ENCODE measurements around the gene SORBS2. TPM values are rescaled to one million over a fixed set of nuclear protein-coding genes. Genes with fewer than 3 reads are reported as not detected.

SORBS2 gene
- total RNA-seq, 1 donor from 2014 or later: 94.2 TPM

DNA sequence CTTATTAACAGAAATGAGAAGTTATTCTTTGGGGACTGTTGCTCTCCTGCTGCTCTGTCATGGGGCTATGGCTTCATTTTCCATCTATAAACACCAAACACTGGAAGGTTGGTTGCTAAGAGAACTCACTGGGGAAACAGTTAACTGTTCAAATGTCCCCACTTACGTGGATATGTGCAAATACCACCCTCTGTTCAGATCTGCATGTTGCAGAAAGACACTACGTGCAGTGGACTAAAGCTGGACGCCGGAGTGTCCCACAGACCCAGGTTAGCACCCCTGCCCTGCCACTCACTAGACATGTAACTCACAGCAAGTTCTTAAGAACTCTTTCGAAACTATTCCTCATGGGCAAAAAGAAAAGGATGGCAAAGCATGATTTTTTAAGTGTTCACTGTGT, 62.1 kb downstream of the SORBS2 start:
- DNase-seq (ENCODE audit: low spot score, unreplicated experiment): no peak
- H3K36me3 Mint-ChIP-seq (ENCODE audit: insufficient read depth): peaks cover 12% of the 10 kb centered on the region
- H3K27me3 Mint-ChIP-seq: no peaks in the 10 kb centered on the region
- peaks cover 3% of the 10 kb centered on the region for H3K9me3 Mint-ChIP-seq (ENCODE audit: low read depth)
- TF ChIP-seq, protein P1, sequence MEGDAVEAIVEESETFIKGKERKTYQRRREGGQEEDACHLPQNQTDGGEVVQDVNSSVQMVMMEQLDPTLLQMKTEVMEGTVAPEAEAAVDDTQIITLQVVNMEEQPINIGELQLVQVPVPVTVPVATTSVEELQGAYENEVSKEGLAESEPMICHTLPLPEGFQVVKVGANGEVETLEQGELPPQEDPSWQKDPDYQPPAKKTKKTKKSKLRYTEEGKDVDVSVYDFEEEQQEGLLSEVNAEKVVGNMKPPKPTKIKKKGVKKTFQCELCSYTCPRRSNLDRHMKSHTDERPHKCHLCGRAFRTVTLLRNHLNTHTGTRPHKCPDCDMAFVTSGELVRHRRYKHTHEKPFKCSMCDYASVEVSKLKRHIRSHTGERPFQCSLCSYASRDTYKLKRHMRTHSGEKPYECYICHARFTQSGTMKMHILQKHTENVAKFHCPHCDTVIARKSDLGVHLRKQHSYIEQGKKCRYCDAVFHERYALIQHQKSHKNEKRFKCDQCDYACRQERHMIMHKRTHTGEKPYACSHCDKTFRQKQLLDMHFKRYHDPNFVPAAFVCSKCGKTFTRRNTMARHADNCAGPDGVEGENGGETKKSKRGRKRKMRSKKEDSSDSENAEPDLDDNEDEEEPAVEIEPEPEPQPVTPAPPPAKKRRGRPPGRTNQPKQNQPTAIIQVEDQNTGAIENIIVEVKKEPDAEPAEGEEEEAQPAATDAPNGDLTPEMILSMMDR (IDR thresholded peaks at IDR 0.05; ENCODE audit: unreplicated experiment): no peak
- H3K4me1 Mint-ChIP-seq (ENCODE audit: low read depth): peaks cover 9% of the 10 kb centered on the region
- no peak overlapping the region for H3K4me3 Mint-ChIP-seq (ENCODE audit: low read depth)
- H3K27ac Mint-ChIP-seq: no peak overlapping the region

DNA sequence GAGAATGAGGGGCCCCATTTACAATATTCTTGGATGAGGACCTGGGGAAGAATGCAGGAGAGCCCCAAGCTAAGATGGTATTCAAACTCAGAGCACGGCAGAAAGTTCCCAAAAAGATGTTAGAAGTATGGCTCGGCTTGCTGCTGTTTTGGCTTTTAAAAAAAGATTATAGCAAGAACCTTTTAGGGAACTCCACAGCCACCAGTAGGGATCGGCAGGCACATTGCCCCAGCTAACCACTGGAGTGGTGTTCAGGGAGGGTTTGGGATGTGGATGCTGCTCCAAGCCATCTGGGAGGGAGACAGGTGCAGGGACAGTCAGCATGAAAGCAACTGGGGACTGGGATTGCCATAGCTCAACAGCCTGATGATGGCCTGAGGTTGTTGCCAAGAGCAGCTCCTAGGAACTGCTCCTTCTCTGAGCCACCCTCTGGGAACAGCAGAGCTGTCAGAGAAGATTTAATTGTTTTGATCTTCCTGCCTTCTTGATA, 63.0 kb downstream of the SORBS2 start:
- H3K36me3 Mint-ChIP-seq (ENCODE audit: insufficient read depth): peaks cover 11% of the 10 kb centered on the region
- H3K9me3 Mint-ChIP-seq (ENCODE audit: low read depth): peaks cover 2% of the 10 kb centered on the region
- TF ChIP-seq, protein P1 (IDR thresholded peaks at IDR 0.05; ENCODE audit: unreplicated experiment): no peak

DNA sequence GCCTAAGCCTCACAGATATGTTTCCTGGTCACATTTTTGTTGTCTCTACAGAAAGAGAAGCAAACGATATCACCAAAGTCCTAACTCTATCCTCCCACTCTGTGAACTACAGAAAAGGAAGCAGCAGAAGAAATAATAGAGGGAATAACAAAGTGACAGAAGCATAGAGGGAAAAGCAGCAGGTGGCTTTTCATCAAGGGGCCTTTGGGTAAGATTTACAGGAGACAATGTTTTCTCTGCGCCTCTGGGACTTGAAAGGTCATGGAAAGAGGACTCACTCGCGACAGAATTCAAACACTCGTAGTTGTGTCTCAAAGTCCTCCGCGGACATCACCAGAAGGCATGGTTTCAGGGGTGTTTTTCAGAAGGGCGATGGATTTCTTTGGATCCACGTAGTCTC, 66.1 kb downstream of the SORBS2 start:
- peaks cover 8% of the 10 kb centered on the region for H3K36me3 Mint-ChIP-seq (ENCODE audit: insufficient read depth)
- H3K27me3 Mint-ChIP-seq: no peaks in the 10 kb centered on the region
- H3K9me3 Mint-ChIP-seq (ENCODE audit: low read depth): no peaks in the 10 kb centered on the region
- TF ChIP-seq, protein P1 (IDR thresholded peaks at IDR 0.05; ENCODE audit: unreplicated experiment): no peak
- H3K4me1 Mint-ChIP-seq (ENCODE audit: low read depth): peaks cover 16% of the 10 kb centered on the region
- no peak overlapping the region for H3K27ac Mint-ChIP-seq
- no peak for DNase-seq (ENCODE audit: low spot score, unreplicated experiment)
- H3K4me3 Mint-ChIP-seq (ENCODE audit: low read depth): no peak overlapping the region

More for the DNA sequence above, 63.0 kb downstream of the SORBS2 start:
- Mint-ChIP-seq H3K27ac (no peak overlapping the region), H3K27me3 (no peaks in the 10 kb centered on the region), H3K4me1 (ENCODE audit: low read depth) (peaks cover 8% of the 10 kb centered on the region), H3K4me3 (ENCODE audit: low read depth) (no peak overlapping the region)
- DNase-seq (ENCODE audit: low spot score, unreplicated experiment): no peak

DNA sequence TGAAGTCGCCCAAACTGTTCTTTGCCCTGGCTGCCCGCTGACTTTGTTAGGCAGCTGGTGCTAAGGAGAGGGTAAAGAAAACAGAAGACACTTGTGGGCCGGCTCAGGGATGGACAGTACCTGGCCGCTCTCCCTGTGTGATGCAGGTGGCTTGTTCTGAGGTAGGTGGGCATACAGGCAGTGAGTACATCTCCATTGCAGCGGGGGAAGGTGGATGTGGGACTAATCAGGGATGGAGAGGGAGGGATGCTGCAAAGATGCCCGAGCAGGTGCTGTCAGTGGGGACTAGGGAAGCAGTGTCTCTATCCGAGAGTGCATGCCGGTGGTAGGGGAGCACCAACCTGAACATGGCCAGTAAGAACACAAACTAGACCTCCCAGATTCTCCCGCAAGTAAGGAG, 67.0 kb downstream of the SORBS2 start:
- DNase-seq (ENCODE audit: low spot score, unreplicated experiment): no peak
- Mint-ChIP-seq H3K4me1 (ENCODE audit: low read depth) (peaks cover 12% of the 10 kb centered on the region), H3K36me3 (ENCODE audit: insufficient read depth) (peaks cover 9% of the 10 kb centered on the region), H3K4me3 (ENCODE audit: low read depth) (no peak overlapping the region), H3K27ac (no peak overlapping the region), H3K9me3 (ENCODE audit: low read depth) (no peaks in the 10 kb centered on the region), H3K27me3 (no peaks in the 10 kb centered on the region)
- TF ChIP-seq, protein P1 (IDR thresholded peaks at IDR 0.05; ENCODE audit: unreplicated experiment): no peak

DNA sequence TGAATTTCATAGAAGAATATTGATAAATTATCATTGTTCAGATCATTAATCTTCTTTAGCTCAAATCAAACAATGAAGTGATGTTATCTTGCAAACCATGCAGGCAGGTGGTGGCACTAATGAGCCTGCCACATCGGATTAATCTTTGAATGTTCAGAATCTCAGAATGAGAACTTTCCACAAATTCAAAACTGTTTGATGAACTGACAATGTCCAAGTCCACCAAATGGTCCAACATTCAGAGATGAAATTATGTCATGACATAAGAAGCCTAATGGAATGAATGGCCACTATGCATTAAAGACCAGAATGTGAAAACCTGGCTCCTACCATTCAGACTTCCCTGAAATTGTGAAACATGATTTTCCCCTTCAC, 67.5 kb downstream of the SORBS2 start:
- Mint-ChIP-seq H3K27ac (no peak overlapping the region), H3K9me3 (ENCODE audit: low read depth) (no peaks in the 10 kb centered on the region), H3K27me3 (no peaks in the 10 kb centered on the region), H3K36me3 (ENCODE audit: insufficient read depth) (peaks cover 9% of the 10 kb centered on the region), H3K4me3 (ENCODE audit: low read depth) (no peak overlapping the region), H3K4me1 (ENCODE audit: low read depth) (peaks cover 12% of the 10 kb centered on the region)
- TF ChIP-seq, protein P1 (IDR thresholded peaks at IDR 0.05; ENCODE audit: unreplicated experiment): no peak
- DNase-seq (ENCODE audit: low spot score, unreplicated experiment): no peak

Data from progenitor cell of endocrine pancreas (in vitro differentiated cells).